ENCODE measurements around the gene TRIM38.
A peak's percentile ranks its signal among the peaks of the same experiment; 100 is the strongest.

The TRIM38 gene

DNA sequence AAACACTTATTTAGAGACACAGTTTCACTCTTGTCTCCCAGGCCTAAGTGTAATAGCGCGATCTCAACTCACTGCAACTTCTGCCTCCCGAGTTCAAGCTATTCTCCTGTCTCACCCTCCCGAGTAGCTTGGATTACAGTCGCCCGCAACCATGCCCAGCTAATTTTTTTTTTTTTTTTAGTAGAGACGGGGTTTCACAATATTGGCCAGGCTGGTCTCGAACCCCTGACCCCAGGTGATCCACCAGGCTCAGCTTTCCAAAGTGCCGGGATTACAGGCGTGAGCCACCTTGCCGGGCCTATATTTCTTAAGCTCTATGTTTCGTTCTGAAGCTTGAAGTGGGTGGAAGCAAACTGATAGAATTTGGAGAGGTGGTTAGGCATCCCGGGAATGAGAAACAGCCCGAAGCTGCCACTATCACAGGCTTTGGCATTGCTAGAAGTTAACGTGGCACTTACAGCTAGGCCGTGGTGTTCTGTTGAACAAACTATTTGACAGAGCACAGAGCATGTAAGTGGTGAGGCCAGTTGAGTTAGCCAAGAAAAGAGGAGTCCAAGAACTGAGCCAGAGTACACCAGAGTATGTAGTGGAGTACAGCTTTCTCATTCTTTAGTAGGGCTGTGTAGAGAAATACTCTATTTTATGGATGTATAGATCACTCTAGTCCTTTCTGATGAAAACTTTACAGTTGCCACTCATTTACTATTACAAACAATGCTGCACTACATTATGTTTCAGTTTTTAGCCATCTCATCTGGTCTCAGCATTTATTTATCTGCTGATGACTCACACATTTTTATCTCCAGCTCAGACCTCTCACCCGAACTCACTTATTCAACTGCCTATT lies 62.7 kb downstream of the TRIM38 start:
- no peak for DNase-seq
- intact Hi-C loops (cut with DNase I): no loop called here

DNA sequence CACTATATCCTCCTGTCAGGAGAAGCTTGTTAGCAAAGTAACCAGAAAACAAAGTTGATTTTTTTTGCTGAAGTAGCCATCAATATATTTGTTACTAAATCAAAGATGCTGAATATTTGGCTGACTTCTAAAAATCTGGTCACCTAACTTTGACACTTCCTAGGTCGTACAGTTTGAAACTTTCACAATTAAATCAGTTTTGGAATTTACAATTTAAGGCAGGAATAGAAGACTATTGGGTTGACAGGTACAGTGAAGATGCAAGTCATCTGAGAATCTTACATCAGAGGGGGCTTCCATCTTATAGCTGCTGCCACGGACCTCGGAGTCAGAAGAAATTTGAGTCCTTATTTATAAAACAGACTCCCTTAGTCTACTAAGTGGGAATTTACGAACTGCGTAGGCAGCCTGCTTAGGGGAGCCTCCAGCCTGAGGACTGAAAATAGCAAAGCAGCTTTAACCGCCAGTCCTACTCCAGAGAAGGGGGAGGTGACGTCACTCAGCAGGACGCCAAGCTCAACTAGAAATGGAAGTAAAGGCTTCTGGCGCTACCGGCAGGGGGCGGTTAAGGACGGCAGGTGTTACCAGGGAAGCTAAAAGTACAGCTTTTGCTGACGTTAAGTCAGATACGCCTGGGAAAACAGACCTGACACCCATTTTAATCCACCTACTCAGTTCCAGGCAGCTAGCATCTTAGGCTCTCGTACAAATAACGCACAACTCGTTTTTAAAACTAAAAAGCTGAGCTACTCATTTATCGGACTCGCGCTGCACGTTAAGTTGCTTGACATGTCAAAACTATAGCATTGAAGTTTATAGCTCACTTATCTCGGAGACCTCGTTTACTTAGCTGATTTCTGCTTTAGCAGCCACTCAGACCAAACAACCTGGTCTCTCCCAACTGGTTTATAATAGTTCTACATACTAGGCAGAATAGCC lies 63.6 kb downstream of the TRIM38 start:
- DNase-seq: peak; percentile 74 to 98 (median 88)
- intact Hi-C loops (cut with DNase I): no loop called here

DNA sequence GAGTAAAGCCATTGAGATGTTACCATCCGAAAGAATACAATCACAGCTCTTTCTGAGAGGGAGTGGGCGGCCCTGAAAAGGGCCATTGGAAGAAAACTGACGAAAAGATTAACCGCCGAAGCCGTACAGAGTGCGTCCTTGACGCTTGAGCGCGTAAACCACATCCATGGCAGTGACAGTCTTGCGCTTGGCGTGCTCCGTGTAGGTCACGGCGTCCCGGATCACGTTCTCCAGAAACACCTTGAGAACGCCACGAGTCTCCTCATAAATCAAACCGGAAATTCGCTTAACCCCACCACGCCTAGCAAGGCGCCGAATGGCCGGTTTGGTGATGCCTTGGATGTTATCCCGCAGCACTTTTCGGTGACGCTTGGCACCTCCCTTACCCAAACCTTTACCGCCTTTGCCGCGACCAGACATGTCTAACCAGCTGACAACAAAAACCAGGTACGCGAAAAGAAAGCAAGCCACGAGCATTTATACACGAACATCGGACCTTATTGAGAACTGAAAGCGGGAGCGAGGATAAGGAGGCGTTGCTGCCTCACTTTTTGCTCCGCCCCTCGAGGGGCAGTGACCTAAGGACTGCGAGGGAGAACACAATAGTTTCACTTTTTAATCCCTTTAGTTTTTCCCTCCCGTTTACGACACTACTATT lies 64.4 kb downstream of the TRIM38 start:
- intact Hi-C loops (cut with DNase I): no loop called here

DNA sequence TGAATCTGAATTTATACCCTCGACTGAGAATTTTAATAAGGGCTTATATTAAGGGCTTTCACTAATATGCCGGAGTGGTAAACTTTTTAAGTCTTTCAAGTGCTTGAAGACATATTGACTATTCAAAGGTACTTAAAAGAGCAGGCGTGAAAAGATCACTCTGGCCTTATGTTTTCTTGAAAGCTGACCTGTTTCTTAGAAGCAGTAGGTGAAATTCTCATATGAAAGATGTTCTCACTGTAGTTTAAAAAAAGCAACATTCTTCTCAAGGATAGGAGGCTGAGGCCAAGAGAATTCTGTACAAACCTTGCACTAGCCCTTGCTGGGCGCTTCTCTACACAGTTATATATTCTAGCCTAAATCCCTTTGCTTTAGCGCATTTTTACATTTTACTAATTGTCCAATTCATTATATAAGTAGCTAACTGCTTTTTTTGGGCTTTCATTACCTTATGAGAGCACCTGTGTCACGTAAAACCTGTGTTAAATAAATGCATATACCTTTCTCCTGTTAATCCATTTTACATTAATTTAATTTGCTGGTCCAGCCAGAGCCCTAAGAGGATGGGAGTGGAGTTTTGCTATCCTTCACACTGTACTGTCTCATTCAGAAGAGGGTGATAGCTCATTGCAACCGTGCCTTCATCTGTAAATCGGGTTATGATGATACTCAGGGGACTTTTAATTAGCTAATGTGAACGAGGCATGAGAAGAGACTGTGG lies 65.0 kb downstream of the TRIM38 start:
- intact Hi-C loops (cut with DNase I): no loop called here
- DNase-seq: no peak

More for the DNA sequence above, 64.4 kb downstream of the TRIM38 start:
- peak; percentile 59 to 95 (median 70) for DNase-seq

DNA sequence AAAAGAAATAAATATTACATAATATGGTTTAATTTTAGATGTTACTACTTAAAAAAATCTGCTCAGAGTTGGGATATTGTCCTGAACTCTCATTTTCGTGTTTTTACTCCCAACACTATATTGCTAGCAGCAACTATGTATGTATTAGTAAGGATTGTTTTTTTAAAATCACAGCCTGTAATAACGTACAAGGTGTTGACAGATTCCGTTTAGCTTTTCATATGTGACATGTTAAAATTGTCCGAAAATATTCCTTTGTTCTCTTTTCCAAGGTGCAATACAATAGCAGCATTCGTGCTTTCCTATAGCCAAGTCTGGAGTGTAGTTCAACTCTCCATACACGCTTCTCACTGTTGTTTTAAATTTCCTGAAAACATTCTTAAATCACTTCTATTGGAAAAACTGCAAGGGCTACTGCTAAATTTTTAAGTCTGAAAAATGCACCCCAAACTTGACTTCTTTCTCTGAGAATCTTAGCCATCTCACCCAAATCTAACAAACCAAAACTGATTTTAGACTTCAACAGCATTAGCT lies 65.7 kb downstream of the TRIM38 start:
- DNase-seq: no peak
- intact Hi-C loops (cut with DNase I): no loop called here

DNA sequence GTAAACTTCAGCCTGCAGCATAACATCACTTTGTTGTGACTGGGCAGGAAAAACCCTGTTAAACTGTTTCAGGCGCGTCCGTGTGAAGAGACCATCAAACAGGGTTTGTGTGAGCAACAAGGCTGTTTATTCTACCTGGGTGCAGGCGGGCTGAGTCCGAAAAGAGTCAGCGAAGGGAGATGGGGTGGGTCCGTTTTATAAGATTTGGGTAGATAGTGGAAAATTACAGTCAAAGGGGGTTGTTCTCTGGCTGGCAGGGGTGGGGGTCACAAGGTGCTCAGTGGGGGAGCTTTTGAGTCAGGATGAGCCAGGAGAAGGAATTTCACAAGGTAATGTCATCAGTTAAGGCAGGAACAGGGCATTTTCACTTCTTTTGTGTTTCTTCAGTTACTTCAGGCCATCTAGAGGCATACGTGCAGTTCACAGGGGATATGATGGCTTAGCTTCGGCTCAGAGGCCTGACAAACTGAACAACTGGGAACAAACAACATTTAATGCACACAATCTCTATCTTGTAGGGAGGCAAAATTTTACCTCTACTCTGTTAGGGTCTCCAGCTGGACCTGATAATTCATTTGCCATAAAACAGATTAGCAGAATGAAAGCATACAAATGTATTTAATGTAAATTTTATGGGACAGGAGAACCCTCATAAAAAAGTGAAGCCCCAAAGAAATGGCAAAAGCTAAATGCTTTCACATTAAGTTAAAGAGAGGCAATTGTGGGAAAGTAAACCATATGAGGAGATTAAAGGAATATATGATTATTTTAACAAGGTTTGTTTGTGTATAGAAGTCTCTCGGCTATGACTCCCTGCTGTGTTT lies 66.4 kb downstream of the TRIM38 start:
- no peak for DNase-seq
- intact Hi-C loops (cut with DNase I): no loop called here

DNA sequence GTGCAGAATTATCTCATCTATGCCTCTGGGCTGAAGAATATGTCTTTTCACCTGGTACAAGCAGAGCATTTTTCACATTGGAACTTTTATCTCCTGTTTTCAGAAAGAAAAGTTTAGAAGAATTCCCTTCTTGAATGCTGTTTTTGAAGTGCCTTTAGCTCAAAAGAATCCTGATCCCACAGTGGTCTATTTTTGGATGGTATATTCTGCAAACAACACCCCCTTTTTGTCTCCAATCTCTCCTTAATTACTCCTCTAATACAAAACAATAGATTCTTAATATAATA lies 66.9 kb downstream of the TRIM38 start:
- DNase-seq: no peak
- intact Hi-C loops (cut with DNase I): no loop called here

DNA sequence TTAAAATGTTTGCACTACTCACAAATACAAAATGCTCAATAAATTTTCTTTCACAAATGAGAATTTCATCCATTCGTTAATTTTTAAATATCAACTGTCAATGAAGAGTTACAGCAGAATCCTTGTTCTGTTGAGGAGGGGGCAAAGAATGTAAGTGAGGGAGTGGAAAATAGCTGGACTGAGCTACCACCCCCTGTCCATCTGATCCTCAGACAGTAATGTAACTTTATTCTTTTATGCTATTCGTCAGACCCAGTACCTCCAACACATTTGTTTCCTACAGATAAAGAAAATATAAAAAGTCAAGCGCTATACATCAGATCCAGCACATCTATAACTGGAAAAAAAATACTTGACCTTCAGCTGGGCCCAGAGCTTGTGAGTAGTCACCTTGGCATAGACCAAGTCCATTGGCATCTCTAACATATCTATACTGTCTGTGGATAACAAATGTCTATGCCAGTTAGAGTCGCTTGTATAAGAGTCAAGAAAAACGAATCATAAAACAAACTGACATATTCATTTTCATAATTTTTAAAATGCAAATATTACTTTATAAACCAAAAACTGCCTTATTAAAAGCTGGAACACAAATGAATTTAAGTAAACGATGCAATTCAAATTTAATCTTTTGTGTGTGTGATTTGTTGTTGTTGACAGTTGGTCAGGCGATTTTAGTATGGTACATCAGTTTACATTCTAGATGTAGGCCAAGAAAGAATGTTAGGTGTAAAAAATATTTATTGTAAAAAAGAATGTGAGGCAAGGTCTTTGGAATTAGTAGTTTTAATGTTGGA lies 67.5 kb downstream of the TRIM38 start:
- intact Hi-C loops (cut with DNase I): no loop called here
- no peak for DNase-seq

DNA sequence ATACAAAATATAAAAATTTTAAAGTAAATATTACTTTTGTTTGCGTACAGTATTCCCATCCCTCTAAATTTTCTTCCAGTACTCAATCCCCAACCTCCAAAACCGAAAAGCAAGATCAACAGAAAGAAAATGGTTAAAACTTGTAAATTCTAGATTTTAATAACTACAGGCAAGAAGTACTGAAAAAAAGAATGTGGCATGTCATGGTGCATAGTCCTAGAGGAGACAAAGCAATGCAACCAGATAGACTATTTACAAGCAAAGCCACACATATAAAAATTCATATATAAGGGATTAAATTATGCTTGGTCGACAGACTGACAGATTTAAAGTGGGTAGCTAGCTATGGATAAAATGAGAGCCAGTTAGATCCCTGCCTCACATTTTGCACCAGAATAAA lies 68.1 kb downstream of the TRIM38 start:
- intact Hi-C loops (cut with DNase I): no loop called here
- no peak for DNase-seq

DNA sequence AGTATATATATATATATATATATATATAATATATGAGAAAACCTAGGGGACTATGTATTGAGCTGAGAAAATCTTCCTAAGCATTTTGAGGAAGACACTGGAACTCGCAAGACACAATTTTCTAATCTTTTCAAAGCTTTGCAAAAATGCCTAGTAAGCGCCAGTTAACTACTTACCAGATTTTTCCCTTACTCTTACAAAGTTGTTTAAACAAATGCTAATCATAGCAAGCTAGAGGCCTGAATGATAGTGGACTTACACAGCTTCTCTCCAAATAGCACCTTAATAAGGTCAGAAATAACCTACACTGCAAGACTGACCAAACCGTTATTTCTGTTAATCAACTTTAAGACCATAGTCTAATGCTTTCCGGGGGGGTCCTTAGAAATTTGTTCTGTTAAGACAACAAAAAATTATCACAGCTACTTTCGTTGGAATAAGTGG lies 68.6 kb downstream of the TRIM38 start:
- no peak for DNase-seq
- intact Hi-C loops (cut with DNase I): no loop called here

DNA sequence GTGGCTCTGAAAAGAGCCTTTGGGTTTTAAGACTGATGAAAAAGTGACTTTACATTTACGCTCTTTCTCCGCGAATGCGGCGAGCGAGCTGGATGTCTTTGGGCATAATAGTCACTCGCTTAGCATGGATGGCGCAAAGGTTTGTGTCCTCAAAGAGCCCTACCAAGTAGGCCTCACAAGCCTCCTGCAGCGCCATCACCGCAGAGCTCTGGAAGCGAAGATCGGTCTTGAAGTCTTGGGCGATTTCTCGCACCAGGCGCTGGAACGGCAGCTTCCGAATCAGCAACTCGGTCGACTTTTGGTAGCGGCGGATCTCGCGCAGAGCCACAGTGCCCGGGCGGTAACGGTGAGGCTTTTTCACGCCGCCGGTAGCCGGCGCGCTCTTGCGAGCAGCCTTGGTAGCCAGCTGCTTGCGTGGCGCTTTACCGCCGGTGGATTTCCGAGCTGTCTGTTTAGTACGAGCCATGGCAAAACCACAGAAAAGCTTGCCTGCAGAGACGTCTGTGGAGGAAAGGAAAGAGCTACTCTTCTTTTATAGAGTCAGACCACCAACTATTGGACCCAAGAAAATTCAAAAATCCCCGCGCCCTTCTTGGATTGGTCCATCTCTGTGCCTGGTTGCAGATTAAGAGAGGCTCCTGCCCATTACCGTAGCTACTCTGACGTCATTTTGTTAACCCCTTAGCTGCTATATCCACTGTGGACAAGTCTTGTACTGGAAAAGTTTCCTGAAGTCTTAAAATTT lies 69.2 kb downstream of the TRIM38 start:
- intact Hi-C loops (cut with DNase I): no loop called here
- DNase-seq: peak in 9 of 10 donors; percentile 65 to 96 (median 81)

DNA sequence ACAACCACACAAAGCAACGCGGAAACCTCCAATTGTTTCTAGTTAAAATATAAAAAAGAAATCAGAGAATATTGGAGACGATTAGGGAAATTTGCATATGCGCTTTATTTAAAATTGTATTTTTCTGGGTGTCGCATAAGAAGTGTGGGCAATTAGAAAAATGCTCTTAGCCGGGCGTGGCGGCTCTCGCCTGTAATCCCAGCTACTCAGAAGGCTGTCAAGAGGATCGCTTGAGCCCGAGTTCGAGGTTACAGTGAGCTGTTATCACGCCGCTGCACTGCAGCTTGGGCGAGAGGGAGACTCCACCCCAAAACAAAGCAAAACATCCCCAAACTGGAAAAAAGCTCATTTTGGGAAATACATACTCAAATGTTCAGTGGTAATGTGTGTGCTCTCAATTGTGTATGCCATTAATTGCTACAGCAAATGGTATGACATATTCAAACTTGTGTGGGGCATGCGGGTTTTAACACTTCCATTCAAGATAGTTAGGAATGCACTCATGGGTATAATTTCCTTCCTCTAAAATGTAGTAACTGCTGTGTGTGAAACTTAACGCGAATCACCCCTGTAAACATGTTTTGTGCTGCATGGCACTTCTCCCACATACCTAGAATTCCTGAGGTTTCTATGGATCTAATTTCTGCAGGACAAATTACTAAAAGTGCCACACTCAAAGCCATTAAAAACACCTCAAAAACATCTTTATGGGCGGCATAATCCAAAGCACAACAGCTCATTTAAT lies 69.9 kb downstream of the TRIM38 start:
- peak in 1 of 10 donors; percentile 76 for DNase-seq
- intact Hi-C loops (cut with DNase I): no loop called here

DNA sequence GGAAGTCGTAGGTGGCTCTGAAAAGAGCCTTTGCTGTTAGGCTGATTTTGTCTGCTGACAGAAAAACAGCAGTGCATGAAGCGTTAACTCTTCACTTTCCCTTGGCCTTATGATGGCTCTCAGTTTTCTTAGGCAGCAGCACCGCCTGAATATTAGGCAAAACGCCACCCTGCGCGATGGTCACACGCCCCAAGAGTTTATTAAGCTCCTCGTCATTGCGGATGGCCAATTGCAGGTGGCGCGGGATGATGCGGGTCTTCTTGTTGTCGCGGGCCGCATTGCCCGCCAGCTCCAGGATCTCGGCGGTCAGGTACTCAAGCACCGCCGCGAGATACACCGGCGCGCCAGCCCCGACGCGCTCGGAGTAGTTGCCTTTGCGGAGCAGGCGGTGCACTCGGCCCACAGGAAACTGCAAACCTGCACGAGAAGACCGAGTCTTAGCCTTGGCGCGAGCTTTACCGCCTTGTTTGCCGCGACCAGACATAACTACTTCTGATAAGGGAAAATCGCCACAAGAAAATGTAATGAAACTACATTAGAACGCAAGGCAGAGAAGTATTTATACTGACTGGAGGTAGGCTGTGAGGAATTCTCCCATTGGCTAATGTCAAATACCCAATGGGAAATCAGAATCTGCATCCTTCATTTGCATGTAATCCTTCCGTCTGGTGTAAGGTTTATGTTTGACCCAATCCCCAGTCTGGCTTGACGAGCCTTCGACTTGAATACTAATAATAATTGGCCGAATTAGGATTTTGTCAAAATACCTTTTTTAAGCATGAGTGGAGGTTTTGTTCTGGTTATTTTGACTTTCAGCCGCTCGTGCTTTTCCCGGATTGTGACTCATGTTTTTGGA lies 70.7 kb downstream of the TRIM38 start:
- intact Hi-C loops (cut with DNase I): no loop called here

DNA sequence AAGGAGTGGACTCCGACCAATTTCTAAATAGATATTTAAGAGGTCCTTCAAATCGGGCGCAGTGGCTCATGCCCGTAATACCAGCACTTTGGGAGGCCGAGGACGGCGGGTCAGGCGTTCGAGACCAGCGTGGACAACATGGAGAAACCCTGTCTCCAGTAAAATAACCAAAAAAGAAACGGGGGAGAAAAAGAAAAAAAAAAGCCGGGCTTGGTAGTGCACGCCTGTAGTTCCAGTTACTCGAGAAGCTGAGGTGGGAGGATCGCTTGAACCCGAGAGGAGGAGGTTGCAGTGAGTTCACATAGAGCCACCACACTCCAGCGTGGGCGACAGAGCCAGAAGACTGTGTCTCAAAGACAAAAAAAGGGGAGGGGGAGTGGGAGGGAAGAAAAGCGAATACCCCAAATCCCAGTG lies 71.3 kb downstream of the TRIM38 start:
- intact Hi-C loops (cut with DNase I): no loop called here
- peak in 1 of 10 donors; percentile 80 for DNase-seq

More for the DNA sequence above, 70.7 kb downstream of the TRIM38 start:
- DNase-seq: peak in 7 of 10 donors; percentile 15 to 89 (median 43)

DNA sequence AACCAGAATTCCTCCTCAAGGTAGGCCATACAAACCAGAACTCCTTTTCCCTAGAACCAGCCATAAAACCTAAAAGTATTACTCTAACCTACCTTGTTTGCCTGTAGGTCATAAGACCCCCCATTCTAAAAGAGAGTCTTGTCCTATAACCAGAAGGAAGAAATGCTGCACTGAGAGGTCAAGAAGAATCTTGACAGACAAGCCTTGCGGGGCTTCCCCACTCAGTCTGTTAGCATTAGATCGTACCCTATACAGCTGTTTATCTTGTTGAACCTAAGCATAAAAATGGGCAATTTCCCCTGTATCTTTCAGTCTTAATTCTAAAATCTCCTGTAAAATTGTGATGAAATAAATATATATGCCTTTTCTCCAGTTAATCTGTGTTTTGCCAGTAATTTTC lies 72.3 kb downstream of the TRIM38 start:
- DNase-seq: no peak
- intact Hi-C loops (cut with DNase I): no loop called here
